K562 (cell line): ENCODE measurements around the gene APOM. TPM values are rescaled to one million over a fixed set of nuclear protein-coding genes. Genes with fewer than 3 reads are reported as not detected.
A peak's percentile ranks its signal among the peaks of the same experiment; 100 is the strongest.

ENCODE experiments used
- HNRNPK ChIP-seq: fragments of 200-400 bp; formaldehyde crosslinking; IDR thresholded peaks from one replicate; pipeline ENCODE4 v1.6.1; 2018; ENCODE audit warnings: mild to moderate bottlenecking, low read depth, low read length; ENCODE audit not compliant: poor library complexity, severe bottlenecking
- LEF1 ChIP-seq: fragments of 450-650 bp; IDR thresholded peaks from 2 replicates; pipeline ENCODE4 v1.6.1; 2016; ENCODE audit warnings: mild to moderate bottlenecking
- NEUROD1 ChIP-seq: fragments of 150-350 bp; IDR thresholded peaks from 2 replicates; pipeline ENCODE4 v1.6.1; 2014; ENCODE audit warnings: borderline replicate concordance, low read length, low read depth; ENCODE audit not compliant: partially characterized antibody
- SMARCA5 ChIP-seq: fragments of 450-650 bp; IDR thresholded peaks from 2 replicates; pipeline ENCODE4 v1.6.1; 2016
- STAG1 ChIP-seq: sonication (generic); formaldehyde crosslinking; IDR thresholded peaks from 2 replicates; pipeline ENCODE4 v1.5.0; 2020; ENCODE audit warnings: missing genetic modification reagents, borderline replicate concordance
- ZC3H4 ChIP-seq: sonication (generic); formaldehyde crosslinking; IDR thresholded peaks from 2 replicates; pipeline ENCODE4 v1.9.0; 2021; ENCODE audit warnings: missing genetic modification reagents, borderline replicate concordance
- ZNF134 ChIP-seq: fragments of 250-450 bp; sonication (Bioruptor Pico); conservative IDR thresholded peaks from 2 replicates; pipeline ENCODE4 v1.4.0; 2020
- ZNF77 ChIP-seq: fragments of 250-450 bp; sonication (Bioruptor Pico); IDR thresholded peaks from 2 replicates; pipeline ENCODE4 v1.5.0; 2020
- polyA plus RNA-seq, 8 experiments: library from polyadenylated mRNA; depleted of rRNA in 4 of 8; stranded (reverse) in 5 of 8; unstranded in 3 of 8; fragments of >200 nt; fragmentation: Nextera tagmentation in 2 of 8; fragmentation: Illumina TruSeq in 1 of 8; extraction: Ambion mirVana in 2 of 8; extraction: Trizol in 1 of 8; gene quantifications; 2 replicates each; pipeline versions ENCODE4 v1.2.1 to v1.2.3, GENCODE V29; 2011 to 2014; ENCODE audit warnings: inconsistent platforms in 1 of 8, missing spikeins in 1 of 8
- total RNA-seq, 7 experiments: library from RNA; depleted of rRNA in 6 of 7; stranded (reverse); fragments of >200 nt in 6 of 7; fragmentation: Illumina TruSeq in 2 of 7; extraction: Trizol in 2 of 7; gene quantifications; 2 replicates each; pipeline versions ENCODE4 v1.2.1 to v1.2.3, GENCODE V29; 2011 to 2021; ENCODE audit warnings: low replicate concordance in 1 of 7
- TF ChIP-seq, protein P1 (sequence below): fragments of 450-650 bp; IDR thresholded peaks from 2 replicates; pipeline ENCODE4 v1.6.1; 2018; ENCODE audit warnings: mild to moderate bottlenecking, low read depth; ENCODE audit not compliant: partially characterized antibody
- TF ChIP-seq, protein P2 (sequence below), 3 experiments: fragments of 200-800 bp in 1 of 3; fragments of 250-450 bp in 1 of 3; fragments of 450-650 bp in 1 of 3; sonication (Bioruptor Pico) in 1 of 3; sonication (Bioruptor generic) in 1 of 3; formaldehyde crosslinking in 1 of 3; IDR thresholded peaks; 2 replicates each; pipeline versions ENCODE4 v1.6.1 to v1.8.0; 2016 to 2022; ENCODE audit warnings: mild to moderate bottlenecking in 2 of 3, missing genetic modification characterization in 2 of 3, missing compliant biosample characterization in 1 of 3, moderate library complexity in 1 of 3
- TF ChIP-seq, protein P3 (sequence below): fragments of 250-450 bp; sonication (Bioruptor Pico); IDR thresholded peaks from 2 replicates; pipeline ENCODE4 v1.4.0; 2020
- TF ChIP-seq, protein P4 (sequence below): fragments of 450-650 bp; IDR thresholded peaks from 2 replicates; pipeline ENCODE4 v1.6.1; 2016; ENCODE audit warnings: low read depth, mild to moderate bottlenecking, moderate library complexity
- TF ChIP-seq, protein P5 (sequence below): sonication (generic); formaldehyde crosslinking; IDR thresholded peaks from 2 replicates; pipeline ENCODE4 v1.8.1; 2023; ENCODE audit warnings: mild to moderate bottlenecking, missing genetic modification reagents, moderate library complexity

The APOM gene
- total and polyA plus RNA-seq, 9 of the 15 experiments (the other 6 are each of a cell fraction or from before 2014, with no cell fraction given): 5.7 to 24.3 (median 10.4) TPM

DNA sequence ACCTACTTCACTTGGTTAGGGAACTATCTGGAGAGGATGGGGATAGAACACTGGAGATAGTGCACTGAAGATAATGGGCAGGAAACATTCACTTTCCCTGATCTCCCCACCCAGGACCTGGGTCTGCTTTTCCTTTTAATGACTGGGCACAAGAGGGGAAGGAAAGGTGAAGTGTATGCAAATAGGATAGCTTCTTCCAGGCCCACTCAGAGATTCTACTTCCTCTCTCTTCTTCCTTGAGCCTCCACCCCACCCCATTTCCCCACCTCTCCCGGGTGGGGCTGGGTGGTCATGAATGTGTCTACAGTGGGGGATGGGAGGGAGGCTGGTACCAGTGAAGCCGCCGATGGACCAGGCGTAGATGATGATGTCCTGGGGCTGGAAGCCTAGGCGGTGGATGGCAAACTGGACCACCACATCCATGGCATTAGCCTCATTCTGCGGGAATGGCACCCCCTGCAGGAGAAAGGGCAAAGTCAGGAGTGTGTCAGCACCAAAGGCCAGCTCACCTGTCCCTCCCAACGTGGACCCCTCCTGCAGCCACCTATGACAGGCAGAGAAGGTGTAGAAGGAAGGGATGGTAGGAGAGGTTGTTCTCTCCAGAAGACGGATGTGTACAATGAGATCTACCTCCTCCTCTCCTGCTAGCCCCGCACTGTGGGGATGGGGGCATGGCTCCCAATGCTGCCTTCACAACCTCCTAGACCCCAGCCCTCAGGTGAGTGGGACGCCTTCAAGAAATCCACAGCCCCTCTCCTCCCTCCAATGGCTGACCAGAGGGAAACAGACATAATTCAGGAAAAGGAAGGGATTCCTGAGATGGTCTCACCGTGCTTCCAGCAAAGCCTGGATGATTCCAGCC lies 33.8 kb downstream of the APOM start (continued):
- no peak for TF ChIP-seq HNRNPK
- TF ChIP-seq ZNF134 (CRISPR knock-in tag): no peak
- TF ChIP-seq, protein P1, sequence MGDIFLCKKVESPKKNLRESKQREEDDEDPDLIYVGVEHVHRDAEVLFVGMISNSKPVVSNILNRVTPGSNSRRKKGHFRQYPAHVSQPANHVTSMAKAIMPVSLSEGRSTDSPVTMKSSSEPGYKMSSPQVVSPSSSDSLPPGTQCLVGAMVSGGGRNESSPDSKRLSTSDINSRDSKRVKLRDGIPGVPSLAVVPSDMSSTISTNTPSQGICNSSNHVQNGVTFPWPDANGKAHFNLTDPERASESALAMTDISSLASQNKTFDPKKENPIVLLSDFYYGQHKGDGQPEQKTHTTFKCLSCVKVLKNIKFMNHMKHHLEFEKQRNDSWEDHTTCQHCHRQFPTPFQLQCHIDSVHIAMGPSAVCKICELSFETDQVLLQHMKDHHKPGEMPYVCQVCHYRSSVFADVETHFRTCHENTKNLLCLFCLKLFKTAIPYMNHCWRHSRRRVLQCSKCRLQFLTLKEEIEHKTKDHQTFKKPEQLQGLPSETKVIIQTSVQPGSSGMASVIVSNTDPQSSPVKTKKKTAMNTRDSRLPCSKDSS: no peak
- TF ChIP-seq STAG1 (CRISPR knock-in tag): no peak
- TF ChIP-seq, protein P2, sequence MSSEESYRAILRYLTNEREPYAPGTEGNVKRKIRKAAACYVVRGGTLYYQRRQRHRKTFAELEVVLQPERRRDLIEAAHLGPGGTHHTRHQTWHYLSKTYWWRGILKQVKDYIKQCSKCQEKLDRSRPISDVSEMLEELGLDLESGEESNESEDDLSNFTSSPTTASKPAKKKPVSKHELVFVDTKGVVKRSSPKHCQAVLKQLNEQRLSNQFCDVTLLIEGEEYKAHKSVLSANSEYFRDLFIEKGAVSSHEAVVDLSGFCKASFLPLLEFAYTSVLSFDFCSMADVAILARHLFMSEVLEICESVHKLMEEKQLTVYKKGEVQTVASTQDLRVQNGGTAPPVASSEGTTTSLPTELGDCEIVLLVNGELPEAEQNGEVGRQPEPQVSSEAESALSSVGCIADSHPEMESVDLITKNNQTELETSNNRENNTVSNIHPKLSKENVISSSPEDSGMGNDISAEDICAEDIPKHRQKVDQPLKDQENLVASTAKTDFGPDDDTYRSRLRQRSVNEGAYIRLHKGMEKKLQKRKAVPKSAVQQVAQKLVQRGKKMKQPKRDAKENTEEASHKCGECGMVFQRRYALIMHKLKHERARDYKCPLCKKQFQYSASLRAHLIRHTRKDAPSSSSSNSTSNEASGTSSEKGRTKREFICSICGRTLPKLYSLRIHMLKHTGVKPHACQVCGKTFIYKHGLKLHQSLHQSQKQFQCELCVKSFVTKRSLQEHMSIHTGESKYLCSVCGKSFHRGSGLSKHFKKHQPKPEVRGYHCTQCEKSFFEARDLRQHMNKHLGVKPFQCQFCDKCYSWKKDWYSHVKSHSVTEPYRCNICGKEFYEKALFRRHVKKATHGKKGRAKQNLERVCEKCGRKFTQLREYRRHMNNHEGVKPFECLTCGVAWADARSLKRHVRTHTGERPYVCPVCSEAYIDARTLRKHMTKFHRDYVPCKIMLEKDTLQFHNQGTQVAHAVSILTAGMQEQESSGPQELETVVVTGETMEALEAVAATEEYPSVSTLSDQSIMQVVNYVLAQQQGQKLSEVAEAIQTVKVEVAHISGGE (CRISPR knock-in tag; IDR thresholded peaks at IDR 0.05): no peak
- no peak for TF ChIP-seq ZC3H4
- TF ChIP-seq ZNF77 (CRISPR knock-in tag): no peak
- TF ChIP-seq, protein P3, sequence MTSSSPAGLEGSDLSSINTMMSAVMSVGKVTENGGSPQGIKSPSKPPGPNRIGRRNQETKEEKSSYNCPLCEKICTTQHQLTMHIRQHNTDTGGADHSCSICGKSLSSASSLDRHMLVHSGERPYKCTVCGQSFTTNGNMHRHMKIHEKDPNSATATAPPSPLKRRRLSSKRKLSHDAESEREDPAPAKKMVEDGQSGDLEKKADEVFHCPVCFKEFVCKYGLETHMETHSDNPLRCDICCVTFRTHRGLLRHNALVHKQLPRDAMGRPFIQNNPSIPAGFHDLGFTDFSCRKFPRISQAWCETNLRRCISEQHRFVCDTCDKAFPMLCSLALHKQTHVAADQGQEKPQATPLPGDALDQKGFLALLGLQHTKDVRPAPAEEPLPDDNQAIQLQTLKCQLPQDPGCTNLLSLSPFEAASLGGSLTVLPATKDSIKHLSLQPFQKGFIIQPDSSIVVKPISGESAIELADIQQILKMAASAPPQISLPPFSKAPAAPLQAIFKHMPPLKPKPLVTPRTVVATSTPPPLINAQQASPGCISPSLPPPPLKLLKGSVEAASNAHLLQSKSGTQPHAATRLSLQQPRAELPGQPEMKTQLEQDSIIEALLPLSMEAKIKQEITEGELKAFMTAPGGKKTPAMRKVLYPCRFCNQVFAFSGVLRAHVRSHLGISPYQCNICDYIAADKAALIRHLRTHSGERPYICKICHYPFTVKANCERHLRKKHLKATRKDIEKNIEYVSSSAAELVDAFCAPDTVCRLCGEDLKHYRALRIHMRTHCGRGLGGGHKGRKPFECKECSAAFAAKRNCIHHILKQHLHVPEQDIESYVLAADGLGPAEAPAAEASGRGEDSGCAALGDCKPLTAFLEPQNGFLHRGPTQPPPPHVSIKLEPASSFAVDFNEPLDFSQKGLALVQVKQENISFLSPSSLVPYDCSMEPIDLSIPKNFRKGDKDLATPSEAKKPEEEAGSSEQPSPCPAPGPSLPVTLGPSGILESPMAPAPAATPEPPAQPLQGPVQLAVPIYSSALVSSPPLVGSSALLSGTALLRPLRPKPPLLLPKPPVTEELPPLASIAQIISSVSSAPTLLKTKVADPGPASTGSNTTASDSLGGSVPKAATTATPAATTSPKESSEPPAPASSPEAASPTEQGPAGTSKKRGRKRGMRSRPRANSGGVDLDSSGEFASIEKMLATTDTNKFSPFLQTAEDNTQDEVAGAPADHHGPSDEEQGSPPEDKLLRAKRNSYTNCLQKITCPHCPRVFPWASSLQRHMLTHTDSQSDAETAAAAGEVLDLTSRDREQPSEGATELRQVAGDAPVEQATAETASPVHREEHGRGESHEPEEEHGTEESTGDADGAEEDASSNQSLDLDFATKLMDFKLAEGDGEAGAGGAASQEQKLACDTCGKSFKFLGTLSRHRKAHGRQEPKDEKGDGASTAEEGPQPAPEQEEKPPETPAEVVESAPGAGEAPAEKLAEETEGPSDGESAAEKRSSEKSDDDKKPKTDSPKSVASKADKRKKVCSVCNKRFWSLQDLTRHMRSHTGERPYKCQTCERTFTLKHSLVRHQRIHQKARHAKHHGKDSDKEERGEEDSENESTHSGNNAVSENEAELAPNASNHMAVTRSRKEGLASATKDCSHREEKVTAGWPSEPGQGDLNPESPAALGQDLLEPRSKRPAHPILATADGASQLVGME (CRISPR knock-in tag): peak; percentile 30; the same call in 1 of the 2 replicates
- TF ChIP-seq NEUROD1: no peak
- TF ChIP-seq, protein P4, sequence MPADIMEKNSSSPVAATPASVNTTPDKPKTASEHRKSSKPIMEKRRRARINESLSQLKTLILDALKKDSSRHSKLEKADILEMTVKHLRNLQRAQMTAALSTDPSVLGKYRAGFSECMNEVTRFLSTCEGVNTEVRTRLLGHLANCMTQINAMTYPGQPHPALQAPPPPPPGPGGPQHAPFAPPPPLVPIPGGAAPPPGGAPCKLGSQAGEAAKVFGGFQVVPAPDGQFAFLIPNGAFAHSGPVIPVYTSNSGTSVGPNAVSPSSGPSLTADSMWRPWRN: no peak
- TF ChIP-seq, protein P5, sequence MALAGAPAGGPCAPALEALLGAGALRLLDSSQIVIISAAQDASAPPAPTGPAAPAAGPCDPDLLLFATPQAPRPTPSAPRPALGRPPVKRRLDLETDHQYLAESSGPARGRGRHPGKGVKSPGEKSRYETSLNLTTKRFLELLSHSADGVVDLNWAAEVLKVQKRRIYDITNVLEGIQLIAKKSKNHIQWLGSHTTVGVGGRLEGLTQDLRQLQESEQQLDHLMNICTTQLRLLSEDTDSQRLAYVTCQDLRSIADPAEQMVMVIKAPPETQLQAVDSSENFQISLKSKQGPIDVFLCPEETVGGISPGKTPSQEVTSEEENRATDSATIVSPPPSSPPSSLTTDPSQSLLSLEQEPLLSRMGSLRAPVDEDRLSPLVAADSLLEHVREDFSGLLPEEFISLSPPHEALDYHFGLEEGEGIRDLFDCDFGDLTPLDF (CRISPR knock-in tag): no peak
- TF ChIP-seq SMARCA5: no peak
- no peak for TF ChIP-seq LEF1
